NK-92 (cell line): ENCODE data around the gene LAMA2.

Source experiments
- DNase-seq: peaks from one replicate; lab custom pipeline; 2025; ENCODE audit not compliant: unreplicated experiment; lab: John Stamatoyannopoulos, UW

LAMA2 gene

DNA sequence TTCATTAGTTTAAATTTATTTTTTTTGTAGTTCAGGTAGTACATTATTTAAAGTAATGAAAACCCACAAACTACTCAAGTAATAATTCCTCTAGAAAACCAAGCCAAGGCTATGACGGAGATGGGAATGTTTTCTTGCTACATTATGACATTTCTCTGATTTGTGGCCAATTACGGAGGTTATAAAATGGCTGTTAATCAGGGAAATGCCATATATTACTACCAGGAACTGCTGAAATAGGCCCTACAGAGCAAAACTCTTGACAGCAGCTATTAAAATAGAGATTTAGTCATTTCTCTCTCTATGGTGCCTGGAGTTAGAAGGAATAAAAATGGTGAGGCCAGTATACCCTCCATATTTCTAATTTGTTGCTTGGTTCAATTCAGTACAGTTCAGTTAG is 547.0 kb downstream of the LAMA2 start:
- no peak for DNase-seq

DNA sequence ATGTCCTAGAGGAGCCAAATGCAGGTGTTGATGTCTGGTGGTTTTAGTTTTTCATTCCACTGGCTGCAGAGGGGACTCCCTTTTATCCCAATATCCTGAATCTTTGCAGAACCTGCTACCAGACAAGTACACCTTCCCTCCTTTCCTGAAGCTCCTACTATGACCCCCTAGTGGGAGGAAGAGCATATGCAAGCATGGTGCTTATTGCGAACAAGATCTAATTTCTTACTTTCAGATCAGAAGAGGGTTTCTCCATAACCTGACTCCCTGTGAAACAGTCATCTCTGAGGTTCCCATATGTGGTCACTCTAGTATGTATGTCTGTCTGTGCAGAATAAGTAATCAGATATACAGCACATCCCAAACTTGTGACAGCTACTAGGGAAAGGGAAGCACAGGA is 549.8 kb downstream of the LAMA2 start:
- DNase-seq: no peak

DNA sequence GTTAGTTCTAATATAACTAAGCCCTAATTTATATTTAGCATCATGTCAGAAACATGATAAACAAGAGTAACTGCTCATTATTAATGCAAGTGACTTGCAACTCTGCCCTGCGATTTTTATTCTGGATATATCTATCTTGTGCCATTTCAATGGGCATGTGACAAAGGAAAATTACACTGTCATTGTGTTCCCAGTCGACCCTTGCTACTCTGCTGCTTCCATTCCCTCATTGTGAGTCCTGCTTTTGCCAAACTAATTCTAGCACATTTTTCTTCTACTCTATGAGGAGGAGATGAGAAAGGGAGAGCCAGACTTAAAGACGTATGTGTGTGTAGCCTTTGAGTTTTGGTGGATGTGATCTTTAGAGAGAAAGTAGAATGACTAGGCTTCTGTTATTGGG is 551.2 kb downstream of the LAMA2 start:
- no peak for DNase-seq

DNA sequence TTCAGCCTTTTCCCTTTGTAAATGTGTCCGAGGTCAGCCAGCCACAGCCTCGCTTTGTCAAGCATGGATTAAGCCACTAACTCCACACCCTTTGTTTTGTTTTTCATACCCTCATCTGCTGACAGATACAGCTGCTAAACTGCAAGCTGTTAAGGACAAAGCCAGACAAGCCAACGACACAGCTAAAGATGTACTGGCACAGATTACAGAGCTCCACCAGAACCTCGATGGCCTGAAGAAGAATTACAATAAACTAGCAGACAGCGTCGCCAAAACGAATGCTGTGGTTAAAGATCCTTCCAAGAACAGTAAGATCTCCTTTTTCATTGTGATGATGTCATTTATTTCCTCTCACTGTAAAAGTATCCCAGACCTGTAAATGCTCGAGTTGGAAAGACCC is 557.8 kb downstream of the LAMA2 start:
- no peak for DNase-seq

- no peak for DNase-seq
These were observed 561.7 kb downstream of the LAMA2 start for GRCh38 chr6:129444683-129445082.

GRCh38 chr6:129446272-129447197 is 563.6 kb downstream of the LAMA2 start:
- DNase-seq: no peak

DNA sequence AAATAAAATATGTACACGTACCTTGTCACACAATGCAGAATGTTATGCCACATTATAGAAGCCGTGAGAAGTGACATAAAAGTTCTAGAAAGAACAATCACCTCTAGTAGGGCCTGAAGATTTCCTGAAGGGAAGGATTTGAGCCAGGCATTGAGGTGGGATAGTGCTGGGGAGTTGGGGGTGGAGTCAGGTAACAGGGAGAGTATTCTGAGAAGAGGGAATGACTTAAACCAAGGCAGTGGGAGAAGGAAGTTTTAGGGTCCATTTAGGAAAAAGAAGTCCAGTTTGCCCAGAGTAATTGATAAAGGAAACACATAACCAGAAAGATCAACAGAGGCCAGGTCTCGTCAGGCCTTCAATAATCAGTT is 564.2 kb downstream of the LAMA2 start:
- no peak for DNase-seq

DNA sequence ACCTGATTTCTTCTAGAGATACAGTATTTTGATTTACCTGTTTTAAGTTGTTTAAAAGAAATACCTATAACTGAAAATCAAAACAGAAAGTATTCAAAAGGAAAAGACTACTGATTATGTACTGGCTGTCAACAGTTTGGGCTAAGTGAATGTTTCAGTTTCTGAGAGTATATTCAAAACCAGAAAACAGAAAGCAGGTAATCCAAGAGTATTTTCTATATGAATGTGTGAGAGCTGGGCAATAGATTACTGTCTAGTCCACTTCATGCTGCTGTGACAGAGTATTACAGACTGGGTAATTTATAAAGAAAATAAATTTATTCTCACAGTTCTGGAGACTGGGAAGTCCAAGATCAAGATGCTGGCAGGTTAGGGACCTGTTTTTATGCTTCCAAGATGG is 566.0 kb downstream of the LAMA2 start:
- no peak for DNase-seq

DNA sequence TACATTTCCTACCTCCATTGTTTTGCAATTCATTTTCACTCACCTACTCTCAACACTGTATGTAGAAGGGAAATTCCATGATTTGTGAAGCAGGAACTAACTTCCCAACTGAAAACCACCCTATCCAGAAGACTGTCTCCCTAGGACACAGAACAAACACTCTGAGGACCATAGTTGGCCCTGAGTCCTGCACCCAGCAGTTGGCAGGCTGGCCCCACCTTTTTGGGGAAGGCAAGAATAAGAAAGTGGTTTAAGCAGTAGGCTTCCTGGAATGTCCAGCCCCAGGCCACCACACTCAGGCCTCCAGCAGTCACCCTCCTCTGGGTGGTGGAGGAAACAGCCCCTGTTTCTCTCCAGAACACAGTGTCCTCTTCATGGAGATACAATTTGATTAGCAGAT is 568.2 kb downstream of the LAMA2 start:
- no peak for DNase-seq

GRCh38 chr6:129453073-129453472 is 570.1 kb downstream of the LAMA2 start:
- DNase-seq: no peak

- no peak for DNase-seq
These were observed 571.5 kb downstream of the LAMA2 start for GRCh38 chr6:129454488-129454887.

- DNase-seq: no peak
These were observed 572.3 kb downstream of the LAMA2 start for GRCh38 chr6:129455126-129455769.

DNA sequence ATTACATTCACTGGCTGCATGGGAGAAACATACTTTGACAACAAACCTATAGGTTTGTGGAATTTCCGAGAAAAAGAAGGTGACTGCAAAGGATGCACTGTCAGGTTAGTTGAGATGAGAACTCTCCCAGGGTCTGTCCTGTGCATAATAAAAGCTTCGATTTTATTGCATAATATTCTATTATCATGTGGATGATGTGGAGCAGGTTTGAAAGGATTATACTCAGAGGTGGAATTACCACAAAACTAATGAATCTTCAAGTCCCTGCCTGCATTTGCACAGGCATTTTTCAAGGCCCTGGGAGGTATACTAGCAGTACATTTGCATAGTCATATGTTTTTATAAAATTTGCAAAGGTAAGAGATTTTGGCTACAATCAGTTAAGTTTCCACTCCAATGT is 577.3 kb downstream of the LAMA2 start:
- no peak for DNase-seq

- no peak for DNase-seq
These were observed 586.2 kb downstream of the LAMA2 start for GRCh38 chr6:129469070-129469662.

DNA sequence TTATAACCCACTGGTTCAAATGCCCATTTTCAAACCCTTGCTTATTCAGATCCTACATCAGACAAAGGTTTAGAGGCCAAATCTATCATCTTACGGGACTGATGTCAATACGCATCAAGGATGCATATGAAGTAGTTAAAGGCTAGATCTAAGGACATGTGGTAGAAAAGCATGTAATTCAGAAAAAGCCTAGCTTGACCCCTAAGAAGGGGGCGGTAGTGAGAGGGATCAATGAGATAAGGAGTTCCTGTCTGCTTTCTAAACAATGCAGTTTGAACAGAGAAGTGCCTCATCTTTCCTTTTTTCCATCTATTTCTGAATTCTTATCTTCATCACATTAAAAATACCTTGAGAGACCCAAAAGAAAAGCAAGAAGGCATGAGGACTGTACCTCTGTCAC is 589.3 kb downstream of the LAMA2 start:
- no peak for DNase-seq

DNA sequence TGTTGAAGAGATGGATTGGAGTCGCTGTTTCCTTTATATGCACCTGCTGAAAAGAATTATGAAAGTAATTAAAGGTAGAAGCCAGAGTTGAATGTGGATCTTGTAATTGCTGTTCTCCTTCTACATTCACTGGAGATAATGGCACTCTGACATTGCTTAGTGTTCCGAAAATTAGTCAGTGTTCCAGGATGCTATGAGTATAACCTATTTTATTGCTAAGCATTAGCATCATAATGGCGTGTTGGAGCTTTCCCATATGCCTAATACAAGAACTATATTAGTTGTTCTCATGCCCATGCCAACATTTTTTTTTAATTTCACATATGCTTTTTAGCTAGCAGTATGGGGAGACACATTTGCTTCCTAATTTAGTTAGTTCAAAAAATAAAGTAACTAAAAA is 590.6 kb downstream of the LAMA2 start:
- DNase-seq: no peak

- no peak for DNase-seq
These were observed 592.7 kb downstream of the LAMA2 start for GRCh38 chr6:129475477-129476247.

DNA sequence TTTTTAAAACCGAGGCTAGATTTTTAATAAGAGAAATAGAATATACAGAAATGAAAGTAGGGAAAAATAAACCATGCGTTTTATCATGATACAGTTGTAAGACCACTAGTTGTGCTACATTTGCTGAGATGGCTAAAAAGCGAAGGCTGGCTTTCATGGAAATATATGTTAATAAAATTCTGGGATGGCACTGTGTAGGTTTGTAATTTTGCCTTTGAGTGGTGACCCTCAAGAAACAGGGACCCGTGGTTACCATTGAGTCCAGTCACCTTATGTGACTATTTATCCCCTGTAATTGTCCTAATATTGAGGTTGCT is 593.3 kb downstream of the LAMA2 start:
- no peak for DNase-seq

- no peak for DNase-seq
These were observed 593.9 kb downstream of the LAMA2 start for GRCh38 chr6:129476810-129477209.

DNA sequence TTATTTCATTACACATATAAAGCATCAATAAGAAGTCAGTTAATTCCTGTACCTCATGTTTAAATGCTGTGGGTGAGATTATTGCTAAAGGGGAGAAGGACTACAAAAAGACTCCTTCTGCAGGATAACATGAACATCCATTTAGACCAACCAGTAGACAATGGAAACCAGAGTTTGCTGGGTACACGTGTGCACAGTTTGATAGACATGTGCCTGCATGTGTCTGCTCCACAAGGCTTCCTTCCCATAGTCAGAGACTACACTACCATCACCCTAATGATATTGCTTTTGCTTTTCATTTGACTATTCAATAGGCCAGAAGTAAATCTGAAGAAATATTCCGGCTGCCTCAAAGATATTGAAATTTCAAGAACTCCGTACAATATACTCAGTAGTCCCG is 595.4 kb downstream of the LAMA2 start:
- no peak for DNase-seq

DNA sequence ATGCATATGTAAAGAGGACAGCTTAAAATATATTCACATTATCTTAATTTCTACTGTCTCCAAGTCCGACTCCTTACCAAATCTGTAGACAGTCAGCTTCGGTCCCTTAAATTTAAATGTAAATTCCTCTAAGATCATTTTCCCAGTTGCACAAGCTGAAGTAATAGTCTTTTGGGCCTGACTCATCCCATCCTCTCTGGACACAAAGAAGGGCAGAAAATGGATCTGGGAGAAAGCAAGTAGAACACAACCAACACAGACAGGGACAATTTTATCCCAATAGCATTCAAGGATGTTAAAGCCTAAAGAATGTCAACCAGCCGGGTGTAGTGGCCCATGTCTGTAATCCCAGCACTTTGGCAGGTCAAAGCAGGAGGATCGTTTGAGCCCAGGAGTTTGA is 598.8 kb downstream of the LAMA2 start:
- DNase-seq: no peak

DNA sequence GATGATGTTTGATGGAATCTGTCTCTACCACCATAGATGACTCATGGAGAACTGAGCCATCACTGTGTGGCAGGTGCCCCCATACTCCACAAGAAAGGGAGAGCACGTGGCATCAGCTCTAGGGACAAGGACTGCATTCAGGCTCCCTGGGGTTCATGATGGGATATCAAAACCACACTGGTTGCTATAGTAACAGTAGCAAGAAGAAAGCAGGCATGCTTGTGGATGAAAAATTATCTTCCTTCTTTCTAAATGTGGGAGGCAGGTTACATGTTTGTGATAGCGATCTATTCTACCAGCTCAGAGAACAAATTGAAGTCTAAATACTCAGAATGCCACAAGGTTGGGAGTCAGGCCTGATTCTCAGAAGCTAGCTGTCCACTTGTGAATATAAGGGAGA is 602.8 kb downstream of the LAMA2 start:
- DNase-seq: no peak
